ENCODE data around the gene DDHD1. TPM values are rescaled to one million over a fixed set of nuclear protein-coding genes. Genes with fewer than 3 reads are reported as not detected.
"Not testable (repeated sequence)": the region's sequence is repeated elsewhere in the genome, so short reads cannot be mapped to it uniquely, and the experiment has no call there.

DDHD1 gene
- polyA plus RNA-seq, 1 experiment = 16.7 TPM

- Histone ChIP-seq H3K27ac (ENCODE audit: low read depth, low read length) (no peak overlapping the region), H3K4me3 (ENCODE audit: low read depth, low read length) (peak overlapping the region; percentile 36), H3K9me3 (ENCODE audit: control insufficient read depth, insufficient read depth, low read length) (no peaks in the 10 kb centered on the region), H3K27me3 (ENCODE audit: control insufficient read depth, insufficient read depth, low read length) (no peaks in the 10 kb centered on the region)
- ChIA-PET CTCF (interaction anchor here (0.6 kb wide), 1 partner anchor 304 kb away, joined by 4 read pairs; no protein-coding TSS in a partner anchor), POLR2A (no interaction called here)
- no peak for DNase-seq (ENCODE audit: low read depth, low spot score)
- TF ChIP-seq CTCF (IDR thresholded peaks at IDR 0.05; ENCODE audit: low read depth, low read length) = no peak
Observed at GRCh38 chr14:53126731-53127130, 26.4 kb downstream of the DDHD1 start.

GRCh38 chr14:53124786-53125185 lies 28.3 kb downstream of the DDHD1 start:
- DNase-seq (ENCODE audit: low read depth, low spot score) = no peak
- H3K9me3 ChIP-seq (ENCODE audit: control insufficient read depth, insufficient read depth, low read length) = no peaks in the 10 kb centered on the region
- H3K27me3 ChIP-seq (ENCODE audit: control insufficient read depth, insufficient read depth, low read length) = no peaks in the 10 kb centered on the region
- POLR2A ChIA-PET = no interaction called here
- H3K27ac ChIP-seq (ENCODE audit: low read depth, low read length) = no peak overlapping the region
- CTCF ChIA-PET = interaction anchor here (0.7 to 1.0 kb wide), 2 partner anchors 94 to 171 kb away, joined by 3 read pairs; no protein-coding TSS in a partner anchor
- no peak overlapping the region for H3K4me3 ChIP-seq (ENCODE audit: low read depth, low read length)
- TF ChIP-seq CTCF (IDR thresholded peaks at IDR 0.05; ENCODE audit: low read depth, low read length) = no peak

GRCh38 chr14:53121419-53121818 lies 31.7 kb downstream of the DDHD1 start:
- H3K4me3 ChIP-seq (ENCODE audit: low read depth, low read length) = not testable (repeated sequence)

GRCh38 chr14:53117479-53117878 lies 35.6 kb downstream of the DDHD1 start:
- DNase-seq (ENCODE audit: low read depth, low spot score); POLR2A ChIA-PET; H3K27me3 ChIP-seq (ENCODE audit: control insufficient read depth, insufficient read depth, low read length); H3K4me3 ChIP-seq (ENCODE audit: low read depth, low read length); H3K9me3 ChIP-seq (ENCODE audit: control insufficient read depth, insufficient read depth, low read length); H3K27ac ChIP-seq (ENCODE audit: low read depth, low read length); CTCF ChIA-PET: not testable (repeated sequence)

More at GRCh38 chr14:53121419-53121818, 31.7 kb downstream of the DDHD1 start:
- DNase-seq (ENCODE audit: low read depth, low spot score); CTCF ChIA-PET; H3K27ac ChIP-seq (ENCODE audit: low read depth, low read length); H3K27me3 ChIP-seq (ENCODE audit: control insufficient read depth, insufficient read depth, low read length); H3K9me3 ChIP-seq (ENCODE audit: control insufficient read depth, insufficient read depth, low read length): not testable (repeated sequence)
- POLR2A ChIA-PET = interaction anchor here (0.6 kb wide), 1 partner anchor 31 kb away, joined by 3 read pairs; no protein-coding TSS in a partner anchor

- DNase-seq (ENCODE audit: low read depth, low spot score) = no peak
- Histone ChIP-seq H3K4me3 (ENCODE audit: low read depth, low read length) (no peak overlapping the region), H3K27ac (ENCODE audit: low read depth, low read length) (no peak overlapping the region), H3K9me3 (ENCODE audit: control insufficient read depth, insufficient read depth, low read length) (no peaks in the 10 kb centered on the region; the same call in 1 of the 2 replicates), H3K27me3 (ENCODE audit: control insufficient read depth, insufficient read depth, low read length) (no peaks in the 10 kb centered on the region)
- TF ChIP-seq CTCF (IDR thresholded peaks at IDR 0.05; ENCODE audit: low read depth, low read length) = no peak
- POLR2A ChIA-PET = no interaction called here
- CTCF ChIA-PET = no interaction called here
Observed at GRCh38 chr14:53113989-53114388, 39.1 kb downstream of the DDHD1 start.

GRCh38 chr14:53110096-53110495 lies 43.0 kb downstream of the DDHD1 start:
- ChIA-PET POLR2A (no interaction called here), CTCF (interaction anchor here (0.6 kb wide), 1 partner anchor 197 kb away, joined by 3 read pairs; no protein-coding TSS in a partner anchor)
- Histone ChIP-seq H3K27me3 (ENCODE audit: control insufficient read depth, insufficient read depth, low read length) (no peaks in the 10 kb centered on the region), H3K9me3 (ENCODE audit: control insufficient read depth, insufficient read depth, low read length) (peaks cover 9% of the 10 kb centered on the region), H3K27ac (ENCODE audit: low read depth, low read length) (no peak overlapping the region), H3K4me3 (ENCODE audit: low read depth, low read length) (no peak overlapping the region)
- DNase-seq (ENCODE audit: low read depth, low spot score) = no peak
- no peak for TF ChIP-seq CTCF (IDR thresholded peaks at IDR 0.05; ENCODE audit: low read depth, low read length)

Measured in AG04450 (cell line).